Gastroesophageal sphincter (tissue), 4 donors: ENCODE data around the gene LRIG1. TPM values are rescaled to one million over a fixed set of nuclear protein-coding genes. Genes with fewer than 3 reads are reported as not detected.
A peak's percentile ranks its signal among the peaks of the same experiment; 100 is the strongest.

Source experiments
- ATAC-seq: fragments of 150-250 bp; one replicate; pipeline ENCODE4 v1.9.1; 2016; ENCODE audit warnings: mild to moderate bottlenecking, moderate library complexity
- H3K27ac ChIP-seq, 4 donors: fragments of 200-600 bp; sonication (generic) in 3 of 4; 1 replicate in 3 of 4; 2 replicates in 1 of 4; pipeline ENCODE4 v1.5.1; 2016 to 2019
- H3K27me3 ChIP-seq: fragments of 200-600 bp; sonication (generic); one replicate; pipeline ENCODE4 v1.5.1; 2019
- H3K36me3 ChIP-seq, 2 donors: fragments of 200-600 bp; sonication (generic); one replicate each; pipeline ENCODE4 v1.5.1; 2019; ENCODE audit warnings: control low read depth in 1 of 2
- H3K4me1 ChIP-seq, 3 donors: fragments of 200-600 bp; sonication (generic); 1 replicate in 2 of 3; 2 replicates in 1 of 3; pipeline ENCODE4 v1.5.1; 2016 to 2019; ENCODE audit warnings: control low read depth in 2 of 3
- H3K4me3 ChIP-seq, 2 donors: fragments of 200-600 bp; sonication (generic); one replicate each; pipeline ENCODE4 v1.5.1; 2019; ENCODE audit warnings: mild to moderate bottlenecking in 1 of 2, moderate library complexity in 1 of 2
- H3K9me3 ChIP-seq, 3 donors: fragments of 200-600 bp; sonication (generic); one replicate each; pipeline ENCODE4 v1.5.1; 2017 to 2019; ENCODE audit warnings: control low read depth in 2 of 3
- EP300 ChIP-seq: sonication (generic); formaldehyde crosslinking; IDR thresholded peaks from one replicate; pipeline ENCODE4 v1.6.1; 2017; ENCODE audit warnings: antibody characterized with exemption, mild to moderate bottlenecking
- POLR2A ChIP-seq, 2 donors: fragments of 450-650 bp; IDR thresholded peaks; one replicate each; pipeline ENCODE4 v1.6.1; 2017; ENCODE audit warnings: antibody characterized with exemption in 2 of 2, mild to moderate bottlenecking in 2 of 2, moderate library complexity in 1 of 2
- POLR2AphosphoS5 ChIP-seq: sonication (generic); formaldehyde crosslinking; IDR thresholded peaks from one replicate; pipeline ENCODE4 v1.6.1; 2017; ENCODE audit warnings: antibody characterized with exemption
- WGBS, 2 donors: methylation state at CpG; one replicate each; pipeline ENCODE4 v1.1.5; 2018; ENCODE audit warnings: low coverage in 1 of 2; 5-methylcytosine and 5-hydroxymethylcytosine counted together
- total RNA-seq, 4 donors: library from RNA; depleted of rRNA; stranded (reverse); fragments of >200 nt; gene quantifications; one replicate each; pipeline ENCODE4 v1.1.0, GENCODE V29; 2016
- TF ChIP-seq, protein P1 (sequence below), 4 experiments: fragments of 200-600 bp in 2 of 4; fragments of 450-650 bp in 2 of 4; sonication (generic) in 1 of 4; IDR thresholded peaks; one replicate each; pipeline ENCODE4 v1.5.1; 2017 to 2019; ENCODE audit warnings: antibody characterized with exemption in 4 of 4, mild to moderate bottlenecking in 2 of 4, moderate library complexity in 2 of 4

The LRIG1 gene
- total RNA-seq, 4 donors from 2014 or later: 104 to 217 (median 157) TPM

DNA sequence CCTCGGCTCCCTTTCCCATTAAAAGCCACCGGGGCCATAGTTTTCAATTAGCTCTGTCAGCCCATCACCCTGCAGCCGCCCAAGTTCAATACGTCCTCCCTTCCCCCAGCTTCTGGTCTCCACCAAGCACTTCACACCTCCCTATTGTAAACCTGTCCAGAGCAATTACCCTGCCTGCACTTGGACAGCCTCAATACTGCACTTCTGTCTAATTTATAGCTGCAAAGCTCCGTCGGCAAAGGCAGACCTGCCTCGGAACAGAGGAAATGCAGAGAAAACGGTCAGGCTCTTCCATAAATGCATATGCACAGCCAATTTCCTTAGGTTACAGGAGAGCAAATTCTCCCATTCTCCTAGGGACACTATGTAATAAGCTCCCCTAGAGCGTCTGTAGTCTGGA lies 21.9 kb downstream of the LRIG1 start:
- Histone ChIP-seq H3K27me3 (no peaks in the 10 kb centered on the region), H3K4me3 (no peak overlapping the region), H3K27ac (peak overlapping the region in 3 of 4 donors; percentile 31 to 99 (median 93)), H3K4me1 (peaks cover 23 to 100% (median 58%) of the 10 kb centered on the region in 3 donors), H3K36me3 (no peaks in the 10 kb centered on the region), H3K9me3 (no peaks in the 10 kb centered on the region)
- ATAC-seq: no peak
- TF ChIP-seq, protein P1, sequence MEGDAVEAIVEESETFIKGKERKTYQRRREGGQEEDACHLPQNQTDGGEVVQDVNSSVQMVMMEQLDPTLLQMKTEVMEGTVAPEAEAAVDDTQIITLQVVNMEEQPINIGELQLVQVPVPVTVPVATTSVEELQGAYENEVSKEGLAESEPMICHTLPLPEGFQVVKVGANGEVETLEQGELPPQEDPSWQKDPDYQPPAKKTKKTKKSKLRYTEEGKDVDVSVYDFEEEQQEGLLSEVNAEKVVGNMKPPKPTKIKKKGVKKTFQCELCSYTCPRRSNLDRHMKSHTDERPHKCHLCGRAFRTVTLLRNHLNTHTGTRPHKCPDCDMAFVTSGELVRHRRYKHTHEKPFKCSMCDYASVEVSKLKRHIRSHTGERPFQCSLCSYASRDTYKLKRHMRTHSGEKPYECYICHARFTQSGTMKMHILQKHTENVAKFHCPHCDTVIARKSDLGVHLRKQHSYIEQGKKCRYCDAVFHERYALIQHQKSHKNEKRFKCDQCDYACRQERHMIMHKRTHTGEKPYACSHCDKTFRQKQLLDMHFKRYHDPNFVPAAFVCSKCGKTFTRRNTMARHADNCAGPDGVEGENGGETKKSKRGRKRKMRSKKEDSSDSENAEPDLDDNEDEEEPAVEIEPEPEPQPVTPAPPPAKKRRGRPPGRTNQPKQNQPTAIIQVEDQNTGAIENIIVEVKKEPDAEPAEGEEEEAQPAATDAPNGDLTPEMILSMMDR (IDR thresholded peaks at IDR 0.05): no peak
- TF ChIP-seq POLR2A (IDR thresholded peaks at IDR 0.05): no peak
- TF ChIP-seq EP300: no peak
- TF ChIP-seq POLR2AphosphoS5: no peak
- 50 to 55% methylated on average over 8 to 9 of the region's 9 CpGs for WGBS, 2 donors

DNA sequence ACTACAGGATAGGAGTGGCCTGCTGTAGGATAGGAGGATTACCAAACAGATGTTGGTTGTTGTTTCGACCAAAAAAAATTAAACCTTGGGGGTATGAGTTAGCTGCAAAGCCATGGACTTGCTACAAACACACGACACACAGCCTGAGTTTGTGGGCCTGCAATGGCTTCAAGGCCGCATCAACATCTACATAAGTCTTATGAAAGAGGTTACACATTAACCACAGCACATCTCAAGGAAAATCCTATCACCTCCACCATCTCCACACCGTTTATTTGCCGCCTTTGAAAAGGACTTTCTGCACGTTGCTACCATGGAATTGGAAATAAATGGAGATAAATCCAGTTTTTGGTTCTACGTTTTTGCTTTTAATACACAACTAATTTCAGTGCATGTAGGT lies 23.0 kb downstream of the LRIG1 start:
- WGBS, 2 donors: 92 to 97% methylated on average over 6 to 7 of the region's 7 CpGs
- Histone ChIP-seq H3K4me3 (no peak overlapping the region), H3K4me1 (peaks cover 31 to 100% (median 59%) of the 10 kb centered on the region in 3 donors), H3K36me3 (no peaks in the 10 kb centered on the region), H3K27me3 (no peaks in the 10 kb centered on the region), H3K27ac (peak overlapping the region in 3 of 4 donors; percentile 31 to 99 (median 93)), H3K9me3 (no peaks in the 10 kb centered on the region)
- TF ChIP-seq EP300: no peak
- no peak for TF ChIP-seq POLR2AphosphoS5
- TF ChIP-seq, protein P1 (IDR thresholded peaks at IDR 0.05): no peak
- no peak for TF ChIP-seq POLR2A (IDR thresholded peaks at IDR 0.05)
- ATAC-seq: no peak

DNA sequence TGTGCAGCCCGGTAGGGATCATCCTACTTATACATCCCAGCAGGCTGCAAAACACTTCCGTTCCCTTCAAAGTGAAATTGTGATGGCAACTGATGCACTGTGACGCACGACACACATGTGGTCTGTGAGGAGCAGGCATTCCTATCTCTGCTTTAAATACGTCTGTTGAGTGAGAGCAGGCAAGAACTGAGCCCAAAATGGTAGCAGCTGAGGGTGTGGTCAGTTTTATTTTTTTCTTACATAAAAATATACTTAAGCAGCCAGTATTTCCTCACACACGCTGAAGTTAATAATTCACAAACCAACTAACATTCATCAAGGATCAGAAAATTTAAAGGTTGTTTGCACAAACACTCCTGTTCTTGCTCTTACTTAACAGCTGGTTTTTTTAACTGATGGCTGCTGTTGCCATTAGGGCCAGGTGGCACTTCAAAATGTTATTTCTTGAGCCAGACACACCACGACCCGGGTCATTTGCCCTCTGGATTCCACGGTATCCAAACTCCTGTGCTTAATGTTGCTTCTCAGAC lies 23.9 kb downstream of the LRIG1 start:
- TF ChIP-seq POLR2AphosphoS5: no peak
- no peak for TF ChIP-seq EP300
- TF ChIP-seq, protein P1 (IDR thresholded peaks at IDR 0.05): no peak
- no peak for TF ChIP-seq POLR2A (IDR thresholded peaks at IDR 0.05)
- Histone ChIP-seq H3K36me3 (no peaks in the 10 kb centered on the region), H3K4me1 (peaks cover 34 to 100% (median 56%) of the 10 kb centered on the region in 3 donors), H3K27ac (peak overlapping the region in 2 of 4 donors; percentile 93 to 99), H3K27me3 (no peaks in the 10 kb centered on the region), H3K9me3 (no peaks in the 10 kb centered on the region), H3K4me3 (no peak overlapping the region)
- peak; percentile 14 for ATAC-seq
- WGBS, 2 donors: 49 to 53% methylated on average over 9 of the region's 9 CpGs

DNA sequence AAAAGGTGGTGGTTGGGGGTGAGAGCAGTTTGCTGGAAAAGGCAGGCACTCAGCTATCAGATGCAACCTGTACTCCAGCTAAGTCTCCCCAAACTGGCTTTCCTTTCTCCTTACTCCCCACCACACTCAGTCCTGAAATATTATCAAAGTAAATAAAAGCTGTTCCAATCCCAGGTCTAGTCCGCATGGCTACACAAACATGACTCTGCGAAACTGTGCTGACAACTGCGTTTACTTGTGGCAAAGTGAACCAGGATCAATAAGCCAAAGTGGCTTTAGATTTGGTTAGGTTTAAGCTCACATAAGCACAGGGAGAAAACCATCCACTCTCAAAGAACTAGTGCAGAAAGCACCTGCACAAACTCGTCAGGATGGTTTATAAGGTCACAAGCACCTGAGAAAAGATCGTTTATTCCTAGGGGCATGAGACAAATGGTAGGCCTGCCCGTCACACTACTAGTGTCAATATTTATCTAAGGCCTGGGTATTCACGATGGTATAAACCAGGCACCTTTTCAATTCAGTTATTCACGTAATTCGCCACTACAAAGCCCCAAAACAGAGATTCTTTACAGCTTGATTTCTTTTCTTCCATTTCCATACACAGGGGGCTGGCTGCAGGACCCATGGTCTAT lies 25.3 kb downstream of the LRIG1 start:
- no peaks in the 10 kb centered on the region for H3K27me3 ChIP-seq
- H3K27ac ChIP-seq: peak overlapping the region in 2 of 4 donors; percentile 93 to 99
- WGBS, 2 donors: 38 to 56% methylated on average over 4 to 9 of the region's 9 CpGs
- no peaks in the 10 kb centered on the region for H3K36me3 ChIP-seq
- H3K9me3 ChIP-seq: no peaks in the 10 kb centered on the region
- H3K4me3 ChIP-seq: no peak overlapping the region
- no peak for ATAC-seq
- peaks cover 24 to 100% (median 42%) of the 10 kb centered on the region in 3 donors for H3K4me1 ChIP-seq
- TF ChIP-seq EP300 (no peak), POLR2AphosphoS5 (no peak), POLR2A (IDR thresholded peaks at IDR 0.05) (no peak)
- TF ChIP-seq, protein P1 (IDR thresholded peaks at IDR 0.05): no peak

DNA sequence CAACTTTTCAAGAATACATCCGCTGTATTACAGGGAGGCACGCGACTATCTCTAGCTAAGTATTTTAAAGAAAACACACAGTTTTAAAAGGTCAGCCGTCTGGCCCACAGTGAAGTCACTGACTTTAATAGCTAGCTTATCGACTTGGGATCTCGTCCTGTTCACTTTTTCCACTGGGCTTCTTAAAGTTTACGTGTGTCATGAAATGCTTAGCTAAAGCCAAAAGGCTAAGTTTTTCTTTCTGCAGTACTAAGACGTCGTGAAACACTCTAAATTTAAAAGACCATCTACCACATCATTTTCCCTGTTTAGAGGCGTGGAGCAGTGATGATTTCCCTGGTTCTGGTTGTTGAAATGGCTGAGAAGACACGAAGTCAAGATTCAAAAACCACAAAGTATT lies 27.1 kb downstream of the LRIG1 start:
- ATAC-seq: no peak
- Histone ChIP-seq H3K4me1 (peaks cover 21 to 97% (median 35%) of the 10 kb centered on the region in 3 donors), H3K4me3 (no peak overlapping the region), H3K27me3 (no peaks in the 10 kb centered on the region), H3K27ac (peak overlapping the region; percentile 30 to 99 (median 70)), H3K9me3 (no peaks in the 10 kb centered on the region), H3K36me3 (no peaks in the 10 kb centered on the region)
- TF ChIP-seq, protein P1 (IDR thresholded peaks at IDR 0.05): no peak
- TF ChIP-seq POLR2AphosphoS5: peak; percentile 25
- 12 to 24% methylated on average over 8 to 11 of the region's 11 CpGs for WGBS, 2 donors
